H1 (cell line): ENCODE results near the gene NAMPT. TPM values are rescaled to one million over a fixed set of nuclear protein-coding genes. Genes with fewer than 3 reads are reported as not detected.

Experiments
- CTCF ChIA-PET: fragments of 300-600 bp; sonication (Branson Sonifier 250); formaldehyde crosslinking; loops from one replicate; lab custom pipeline; 2021; ENCODE audit not compliant: partially characterized antibody; lab: Charles Lee
- POLR2A ChIA-PET: fragments of 300-600 bp; sonication (Branson Sonifier 250); formaldehyde crosslinking; loops from one replicate; lab custom pipeline; 2021; ENCODE audit warnings: inconsistent platforms; ENCODE audit not compliant: partially characterized antibody; lab: Charles Lee
- DNase-seq, 2 experiments: peaks; one replicate each; pipeline versions ENCODE4 v3.0.0 to v3.0.0-alpha.2; 2010 to 2022; ENCODE audit warnings: low spot score in 2 of 2, low read depth in 1 of 2, mixed read lengths in 1 of 2
- FAIRE-seq: peaks from 2 replicates; lab custom pipeline; 2011; peaks lifted over from hg19 to GRCh38; lab: Jason Lieb, UNC
- H2AFZ ChIP-seq: 2 replicates; pipeline ENCODE4 v1.8.1; 2012; ENCODE audit warnings: low read length, inconsistent platforms
- H2AK5ac ChIP-seq: 2 replicates; pipeline ENCODE4 v1.6.1; 2013; ENCODE audit warnings: low read depth, low read length
- H2BK120ac ChIP-seq: replicated peaks from 2 replicates; pipeline ENCODE3; 2013; ENCODE audit warnings: low read depth, low read length, inconsistent platforms
- H2BK12ac ChIP-seq: 2 replicates; pipeline ENCODE4 v1.6.1; 2013; ENCODE audit warnings: low read depth, low read length
- H2BK15ac ChIP-seq: 2 replicates; pipeline ENCODE4 v1.6.1; 2013; ENCODE audit warnings: low read length
- H2BK20ac ChIP-seq: 2 replicates; pipeline ENCODE4 v1.6.1; 2013; ENCODE audit warnings: low read length
- H2BK5ac ChIP-seq: 2 replicates; pipeline ENCODE4 v1.6.1; 2013; ENCODE audit warnings: low read depth, low read length
- H3K14ac ChIP-seq: 2 replicates; pipeline ENCODE4 v1.6.1; 2013; ENCODE audit warnings: inconsistent platforms; ENCODE audit not compliant: insufficient read length
- H3K18ac ChIP-seq: 2 replicates; pipeline ENCODE4 v1.6.1; 2013; ENCODE audit warnings: low read length; ENCODE audit errors: extremely low read depth
- H3K23ac ChIP-seq: 2 replicates; pipeline ENCODE4 v1.6.1; 2013; ENCODE audit warnings: inconsistent platforms; ENCODE audit not compliant: insufficient read length
- H3K23me2 ChIP-seq: 2 replicates; pipeline ENCODE4 v1.6.1; 2013; ENCODE audit warnings: low read depth, low read length
- H3K27ac ChIP-seq: 2 replicates; pipeline ENCODE4 v1.6.1; 2011; ENCODE audit warnings: low read depth, low read length, inconsistent platforms
- H3K27me3 ChIP-seq, 4 experiments: replicated peaks in 1 of 4; 1 replicate in 1 of 4; 2 replicates in 3 of 4; pipeline versions ENCODE4 v1.6.1 to v1.8.1; 2011 to 2013; ENCODE audit warnings: low read length in 3 of 4, mild to moderate bottlenecking in 3 of 4, inconsistent platforms in 2 of 4, mixed read lengths in 2 of 4, moderate library complexity in 1 of 4; ENCODE audit not compliant: control insufficient read depth in 3 of 4, insufficient read depth in 3 of 4; ENCODE audit errors: extremely low read depth in 1 of 4
- H3K36me3 ChIP-seq, 4 experiments: 2 replicates each; pipeline versions ENCODE4 v1.6.1 to v1.8.1; 2011 to 2013; ENCODE audit warnings: mild to moderate bottlenecking in 4 of 4, low read length in 3 of 4, moderate library complexity in 2 of 4, control low read depth in 1 of 4, inconsistent platforms in 1 of 4; ENCODE audit not compliant: insufficient read depth in 4 of 4, control insufficient read depth in 2 of 4
- H3K4ac ChIP-seq: replicated peaks from 2 replicates; pipeline ENCODE3; 2013; ENCODE audit warnings: low read length, low read depth, mixed read lengths, inconsistent platforms; ENCODE audit not compliant: insufficient read length
- H3K4me1 ChIP-seq, 4 experiments: replicated peaks in 1 of 4; 1 replicate in 1 of 4; 2 replicates in 3 of 4; pipeline versions ENCODE4 v1.6.1 to v1.8.1; 2011 to 2013; ENCODE audit warnings: low read length in 3 of 4, inconsistent platforms in 2 of 4, mixed read lengths in 1 of 4; ENCODE audit not compliant: insufficient read depth in 4 of 4, control insufficient read depth in 3 of 4
- H3K4me2 ChIP-seq, 2 experiments: 2 replicates each; pipeline versions ENCODE4 v1.6.1 to v1.8.1; 2011 to 2013; ENCODE audit warnings: low read depth in 2 of 2, low read length in 2 of 2, control low read depth in 1 of 2, inconsistent platforms in 1 of 2, mild to moderate bottlenecking in 1 of 2; ENCODE audit not compliant: insufficient read depth in 1 of 2
- H3K4me3 ChIP-seq, 4 experiments: fragments of 200-600, 300-600 bp in 1 of 4; sonication (generic), shearing (Covaris generic), sonication (Bioruptor Twin) in 1 of 4; 2 replicates each; pipeline versions ENCODE4 v1.5.1 to v1.8.1; 2011 to 2016; ENCODE audit warnings: low read length in 4 of 4, low read depth in 3 of 4, control low read depth in 2 of 4, inconsistent platforms in 2 of 4, mild to moderate bottlenecking in 2 of 4, mixed read lengths in 1 of 4, moderate library complexity in 1 of 4; ENCODE audit not compliant: insufficient read depth in 2 of 4; ENCODE audit errors: extremely low read depth in 1 of 4
- H3K56ac ChIP-seq: replicated peaks from 2 replicates; pipeline ENCODE3; 2013; ENCODE audit warnings: low read depth, mild to moderate bottlenecking, mixed read lengths, low read length, inconsistent platforms; ENCODE audit not compliant: insufficient read length
- H3K79me1 ChIP-seq: 2 replicates; pipeline ENCODE4 v1.6.1; 2013; ENCODE audit warnings: low read depth, low read length, control low read depth
- H3K79me2 ChIP-seq, 2 experiments: 2 replicates each; pipeline versions ENCODE4 v1.6.1 to v1.8.1; 2012 to 2013; ENCODE audit warnings: low read length in 2 of 2, mild to moderate bottlenecking in 2 of 2, inconsistent platforms in 1 of 2; ENCODE audit not compliant: insufficient read depth in 2 of 2, control insufficient read depth in 1 of 2
- H3K9ac ChIP-seq, 4 experiments: replicated peaks in 1 of 4; 1 replicate in 1 of 4; 2 replicates in 3 of 4; pipeline versions ENCODE4 v1.6.1 to v1.8.1; 2011 to 2013; ENCODE audit warnings: low read depth in 3 of 4, low read length in 3 of 4, control low read depth in 2 of 4, mild to moderate bottlenecking in 2 of 4, moderate library complexity in 2 of 4, inconsistent platforms in 1 of 4; ENCODE audit errors: extremely low read depth in 1 of 4
- H3K9me3 ChIP-seq, 2 experiments: 2 replicates each; pipeline versions ENCODE4 v1.6.1 to v1.8.1; 2012 to 2013; ENCODE audit warnings: mild to moderate bottlenecking in 2 of 2, moderate library complexity in 2 of 2, control low read depth in 1 of 2, inconsistent platforms in 1 of 2, low read depth in 1 of 2, low read length in 1 of 2, mixed read lengths in 1 of 2; ENCODE audit not compliant: insufficient read depth in 2 of 2
- H4K20me1 ChIP-seq, 2 experiments: replicated peaks in 1 of 2; 2 replicates each; pipeline versions ENCODE3 to v1.8.1; 2011 to 2013; ENCODE audit warnings: inconsistent platforms in 2 of 2, low read length in 2 of 2, mild to moderate bottlenecking in 1 of 2; ENCODE audit not compliant: insufficient read depth in 2 of 2, control insufficient read depth in 1 of 2
- H4K5ac ChIP-seq: 2 replicates; pipeline ENCODE4 v1.6.1; 2013; ENCODE audit warnings: low read length, low read depth, mixed read lengths, inconsistent platforms; ENCODE audit not compliant: insufficient read length
- H4K8ac ChIP-seq: 2 replicates; pipeline ENCODE4 v1.8.0; 2013; ENCODE audit warnings: mild to moderate bottlenecking, moderate library complexity, low read length, inconsistent platforms; ENCODE audit not compliant: insufficient read depth; ENCODE audit errors: extremely low read depth
- H4K91ac ChIP-seq: replicated peaks from 2 replicates; pipeline ENCODE3; 2013; ENCODE audit warnings: low read length, mixed read lengths, inconsistent platforms; ENCODE audit not compliant: insufficient read length
- E2F6 ChIP-seq: IDR thresholded peaks from 2 replicates; pipeline ENCODE4 v1.6.1; 2012; ENCODE audit warnings: inconsistent platforms
- KDM4A ChIP-seq: IDR thresholded peaks from one replicate; pipeline ENCODE4 v1.7.1; 2012; ENCODE audit warnings: low read depth, mild to moderate bottlenecking, moderate library complexity, low read length, inconsistent platforms; ENCODE audit not compliant: severe bottlenecking
- NANOG ChIP-seq: IDR thresholded peaks from 2 replicates; pipeline ENCODE4 v1.6.1; 2011; ENCODE audit warnings: low read length, low read depth, mild to moderate bottlenecking, inconsistent platforms; ENCODE audit not compliant: insufficient read depth, poor library complexity, severe bottlenecking
- WGBS, 2 experiments: shearing (Covaris generic) in 1 of 2; methylation state at CpG; one replicate each; pipeline versions ENCODE4 v1.1.6 to v1.1.7; 2013 to 2015; ENCODE audit warnings: low lambda C conversion rate in 2 of 2, mixed read lengths in 2 of 2, inconsistent platforms in 1 of 2, low coverage in 1 of 2, missing lambda C conversion rate in 1 of 2; ENCODE audit not compliant: insufficient replicate concordance in 2 of 2, insufficient coverage in 1 of 2, insufficient read length in 1 of 2; ENCODE audit errors: extremely low coverage in 1 of 2, missing lambda C conversion rate in 1 of 2; 5-methylcytosine and 5-hydroxymethylcytosine counted together
- polyA plus RNA-seq, 7 experiments: library from polyadenylated mRNA; depleted of rRNA in 3 of 7; stranded (reverse) in 5 of 7; unstranded in 2 of 7; fragments of >200 nt in 5 of 7; fragments of 200-250 nt in 2 of 7; gene quantifications; 1 replicate in 5 of 7; 2 replicates in 1 of 7; 4 replicates in 1 of 7; pipeline versions ENCODE4 v1.2.1 to v1.2.3, GENCODE V29; 2011 to 2013; ENCODE audit warnings: missing spikeins in 2 of 7, mixed read lengths in 2 of 7
- total RNA-seq: library from RNA; stranded (reverse); fragmentation: NEBNext Ultra II Directional; extraction: Animal tissue kit (Norgen Biotek cat#: 25700); gene quantifications from 2 replicates; pipeline ENCODE4 v1.2.1, GENCODE V29; 2021

NAMPT gene
- total and polyA plus RNA-seq, 2 of the 8 experiments (the other 6 are each of a cell fraction or from before 2014, with no cell fraction given): 15.4 to 95.9 TPM

- H2AK5ac ChIP-seq: no peak overlapping the region
- ChIA-PET POLR2A (no interaction called here), CTCF (interaction anchor here (0.7 to 1.4 kb wide), 3 partner anchors 11 to 150 kb away, joined by 3 to 4 read pairs (median 3); no protein-coding TSS in a partner anchor)
- H3K27me3 ChIP-seq: no peaks in the 10 kb centered on the region
- DNase-seq (no peak), FAIRE-seq (no peak)
- no peaks in the 10 kb centered on the region for H3K36me3 ChIP-seq
- H3K18ac ChIP-seq: no peak overlapping the region
- 0 out of 2 replicates have a peak overlapping the region, but pooled peaks have one; percentile 13 for H2AFZ ChIP-seq
- H3K9ac ChIP-seq: no peak overlapping the region
- no peak overlapping the region for H3K56ac ChIP-seq
- H3K79me2 ChIP-seq: no peaks in the 10 kb centered on the region
- no peak overlapping the region for H3K4me2 ChIP-seq
- H3K23me2 ChIP-seq: no peaks in the 10 kb centered on the region
- no peak overlapping the region for H4K91ac ChIP-seq
- no peak for TF ChIP-seq NANOG
- TF ChIP-seq E2F6: no peak
- no peak for TF ChIP-seq KDM4A
- no peak overlapping the region for H2BK12ac ChIP-seq
- no peaks in the 10 kb centered on the region for H3K9me3 ChIP-seq
- H2BK5ac ChIP-seq: no peak overlapping the region
- no peaks in the 10 kb centered on the region for H3K4me1 ChIP-seq
- H4K5ac ChIP-seq: no peak overlapping the region
- no peaks in the 10 kb centered on the region for H3K79me1 ChIP-seq
- H4K8ac ChIP-seq: no peak overlapping the region
- H4K20me1 ChIP-seq: no peaks in the 10 kb centered on the region
- H3K4me3 ChIP-seq: no peak overlapping the region
- H3K23ac ChIP-seq: no peak overlapping the region
- H2BK20ac ChIP-seq: no peak overlapping the region
- H2BK15ac ChIP-seq: no peak overlapping the region
- H2BK120ac ChIP-seq: no peak overlapping the region
- 91% methylated on average over 7 of the region's 7 CpGs; no CpG with 5 or more reads in 1 of the 2 experiments for WGBS, 2 experiments
- H3K4ac ChIP-seq: no peak overlapping the region
- no peak overlapping the region for H3K14ac ChIP-seq
- no peak overlapping the region for H3K27ac ChIP-seq
Measured at GRCh38 chr7:106326594-106327537, 42.1 kb upstream of the NAMPT start.
